Neural crest cell (in vitro differentiated cells): Measurements from ENCODE around the gene OR2M4. TPM values are rescaled to one million over a fixed set of nuclear protein-coding genes. Genes with fewer than 3 reads are reported as not detected.

Source experiments
- DNase-seq: peaks from one replicate; pipeline ENCODE4 v3.0.0; 2021; ENCODE audit warnings: low read depth, mixed read lengths, low spot score
- H3K27ac Mint-ChIP-seq: one replicate; pipeline ENCODE4 v1.8.0; 2021; ENCODE audit warnings: mild to moderate bottlenecking, mixed read lengths; ENCODE audit not compliant: unreplicated experiment
- H3K27me3 Mint-ChIP-seq: 2 replicates; pipeline ENCODE4 v1.8.0; 2021; ENCODE audit warnings: low read depth, mild to moderate bottlenecking, mixed read lengths
- H3K36me3 Mint-ChIP-seq: 2 replicates; pipeline ENCODE4 v1.8.0; 2021; ENCODE audit warnings: low read depth, mild to moderate bottlenecking, mixed read lengths
- H3K4me1 Mint-ChIP-seq: 2 replicates; pipeline ENCODE4 v1.8.0; 2021; ENCODE audit warnings: mixed read lengths
- H3K4me3 Mint-ChIP-seq: one replicate; pipeline ENCODE4 v1.8.0; 2021; ENCODE audit warnings: mild to moderate bottlenecking, mixed read lengths
- H3K9me3 Mint-ChIP-seq: 2 replicates; pipeline ENCODE4 v1.8.0; 2021; ENCODE audit warnings: mixed read lengths
- CTCF ChIP-seq: fragments of 200-600 bp; sonication (generic); conservative IDR thresholded peaks from 2 replicates; pipeline ENCODE4 v1.5.0; 2021; ENCODE audit warnings: antibody characterized with exemption, mild to moderate bottlenecking
- long read RNA-seq: library from polyadenylated mRNA; unstranded; transcript quantifications from one replicate; pipeline ENCODE4 v2.0.0, GENCODE V29; 2020
- total RNA-seq: library from RNA; stranded (reverse); gene quantifications from 2 replicates; pipeline ENCODE4 v1.2.1, GENCODE V29; 2021

Gene OR2M4
- not detected in 2 replicates for total RNA-seq
- long read RNA-seq: 0 reads

GRCh38 chr1:248231117-248231516 is at the start of gene OR2M4:
OR2M4 (plus strand) TSS chr1:248231417; CDS start chr1:248238929, 7,512 bp downstream.
- Mint-ChIP-seq H3K4me1 (no peaks in the 10 kb centered on the region), H3K27ac (no peak within 1 kb of the TSS), H3K4me3 (no peak within 1 kb of the TSS), H3K27me3 (no peaks in the 10 kb centered on the region), H3K36me3 (peaks cover 11% of the 10 kb centered on the region), H3K9me3 (peaks cover 12% of the 10 kb centered on the region)
- no peak for TF ChIP-seq CTCF
- DNase-seq: no peak

GRCh38 chr1:248183996-248184395 is 47.2 kb upstream of the OR2M4 start:
- Mint-ChIP-seq H3K27ac (no peak overlapping the region), H3K36me3 (peaks cover 19% of the 10 kb centered on the region), H3K4me3 (no peak overlapping the region), H3K27me3 (no peaks in the 10 kb centered on the region), H3K4me1 (no peaks in the 10 kb centered on the region), H3K9me3 (peaks cover 30% of the 10 kb centered on the region)
- no peak for TF ChIP-seq CTCF
- no peak for DNase-seq

- DNase-seq: no peak
- Mint-ChIP-seq H3K4me1 (no peaks in the 10 kb centered on the region), H3K9me3 (peaks cover 23% of the 10 kb centered on the region), H3K27me3 (no peaks in the 10 kb centered on the region), H3K4me3 (no peak overlapping the region), H3K27ac (no peak overlapping the region), H3K36me3 (peaks cover 17% of the 10 kb centered on the region)
- TF ChIP-seq CTCF: no peak
These were observed 43.9 kb upstream of the OR2M4 start for GRCh38 chr1:248187363-248187762.

- no peak overlapping the region for H3K27ac Mint-ChIP-seq
- H3K4me1 Mint-ChIP-seq: no peaks in the 10 kb centered on the region
- peaks cover 12% of the 10 kb centered on the region for H3K36me3 Mint-ChIP-seq
- DNase-seq: no peak
- H3K4me3 Mint-ChIP-seq: no peak overlapping the region
- no peaks in the 10 kb centered on the region for H3K27me3 Mint-ChIP-seq
- no peak for TF ChIP-seq CTCF
- H3K9me3 Mint-ChIP-seq: peaks cover 19% of the 10 kb centered on the region
These were observed 42.2 kb upstream of the OR2M4 start for GRCh38 chr1:248189026-248189425.

- Mint-ChIP-seq H3K4me1 (no peaks in the 10 kb centered on the region), H3K27me3 (no peaks in the 10 kb centered on the region), H3K36me3 (peaks cover 5% of the 10 kb centered on the region), H3K27ac (no peak overlapping the region), H3K4me3 (no peak overlapping the region), H3K9me3 (peaks cover 18% of the 10 kb centered on the region)
- no peak for TF ChIP-seq CTCF
- DNase-seq: no peak
These were observed 37.1 kb upstream of the OR2M4 start for GRCh38 chr1:248194117-248194516.

GRCh38 chr1:248196965-248197364 is 34.3 kb upstream of the OR2M4 start, which contains the start of gene OR2M3:
OR2M3 (plus strand) TSS chr1:248197265; CDS start chr1:248203068, 5,803 bp downstream.
- Mint-ChIP-seq H3K36me3 (peaks cover 2% of the 10 kb centered on the region), H3K4me1 (no peaks in the 10 kb centered on the region), H3K4me3 (no peak within 1 kb of the TSS), H3K27me3 (no peaks in the 10 kb centered on the region), H3K9me3 (peaks cover 16% of the 10 kb centered on the region), H3K27ac (no peak within 1 kb of the TSS)
- no peak for DNase-seq
- TF ChIP-seq CTCF: no peak
